Central memory CD8-positive, alpha-beta T cell (primary cell): ENCODE data around the gene ZNF292.

Experiments
- ATAC-seq: fragments of 150-1000 bp; cut with Tn5 transposase; replicated peaks from 2 replicates; pipeline ENCODE4 v1.10.0; 2022; ENCODE audit warnings: mild to moderate bottlenecking, moderate FRiP score, moderate number of reproducible peaks; ENCODE audit not compliant: poor library complexity, severe bottlenecking; ENCODE audit errors: extremely low read depth
- DNase-seq, 2 donors: peaks; one replicate each; pipeline ENCODE4 v3.0.0; 2021; ENCODE audit warnings: low spot score in 2 of 2
- H3K27ac Mint-ChIP-seq: one replicate; pipeline ENCODE4 v1.8.0; 2022; ENCODE audit warnings: low read depth, mild to moderate bottlenecking, moderate library complexity, mixed read lengths
- H3K27me3 Mint-ChIP-seq: one replicate; pipeline ENCODE4 v1.8.0; 2022; ENCODE audit warnings: mixed read lengths
- H3K36me3 Mint-ChIP-seq: one replicate; pipeline ENCODE4 v1.8.0; 2022; ENCODE audit warnings: mild to moderate bottlenecking, moderate library complexity, mixed read lengths; ENCODE audit not compliant: insufficient read depth
- H3K4me1 Mint-ChIP-seq: one replicate; pipeline ENCODE4 v1.8.0; 2022; ENCODE audit warnings: mixed read lengths
- H3K4me3 Mint-ChIP-seq: one replicate; pipeline ENCODE4 v1.8.0; 2022; ENCODE audit warnings: mild to moderate bottlenecking, moderate library complexity, mixed read lengths
- H3K9me3 Mint-ChIP-seq: one replicate; pipeline ENCODE4 v1.8.0; 2022; ENCODE audit warnings: mixed read lengths

Gene ZNF292

GRCh38 chr6:87199787-87200186, 44.4 kb downstream of the ZNF292 start:
- Mint-ChIP-seq H3K4me1 (peaks cover 60% of the 10 kb centered on the region), H3K9me3 (no peaks in the 10 kb centered on the region), H3K27me3 (no peaks in the 10 kb centered on the region), H3K4me3 (no peak overlapping the region), H3K36me3 (peaks cover 2% of the 10 kb centered on the region), H3K27ac (no peak overlapping the region)
- ATAC-seq (no peak), DNase-seq (no peak)

GRCh38 chr6:87200469-87201175, 45.3 kb downstream of the ZNF292 start:
- H3K27ac Mint-ChIP-seq: no peak overlapping the region
- ATAC-seq: no peak
- DNase-seq: no peak
- H3K9me3 Mint-ChIP-seq: no peaks in the 10 kb centered on the region
- no peaks in the 10 kb centered on the region for H3K27me3 Mint-ChIP-seq
- peaks cover 2% of the 10 kb centered on the region for H3K36me3 Mint-ChIP-seq
- no peak overlapping the region for H3K4me3 Mint-ChIP-seq
- peaks cover 68% of the 10 kb centered on the region for H3K4me1 Mint-ChIP-seq

GRCh38 chr6:87203448-87204023, 48.2 kb downstream of the ZNF292 start:
- peak overlapping the region; percentile 16 for H3K27ac Mint-ChIP-seq
- H3K9me3 Mint-ChIP-seq: no peaks in the 10 kb centered on the region
- H3K36me3 Mint-ChIP-seq: peaks cover 2% of the 10 kb centered on the region
- ATAC-seq (no peak), DNase-seq (no peak)
- H3K4me3 Mint-ChIP-seq: no peak overlapping the region
- peaks cover 82% of the 10 kb centered on the region for H3K4me1 Mint-ChIP-seq
- no peaks in the 10 kb centered on the region for H3K27me3 Mint-ChIP-seq

GRCh38 chr6:87209812-87210211, 54.4 kb downstream of the ZNF292 start:
- no peaks in the 10 kb centered on the region for H3K9me3 Mint-ChIP-seq
- no peak overlapping the region for H3K27ac Mint-ChIP-seq
- H3K27me3 Mint-ChIP-seq: no peaks in the 10 kb centered on the region
- H3K36me3 Mint-ChIP-seq: peaks cover 7% of the 10 kb centered on the region
- H3K4me1 Mint-ChIP-seq: peaks cover 85% of the 10 kb centered on the region
- H3K4me3 Mint-ChIP-seq: no peak overlapping the region
- no peak for DNase-seq
- ATAC-seq: no peak

- Mint-ChIP-seq H3K27me3 (no peaks in the 10 kb centered on the region), H3K4me3 (no peak overlapping the region), H3K27ac (no peak overlapping the region), H3K9me3 (no peaks in the 10 kb centered on the region), H3K4me1 (peaks cover 74% of the 10 kb centered on the region), H3K36me3 (peaks cover 7% of the 10 kb centered on the region)
- no peak for ATAC-seq
- no peak for DNase-seq
Observed at GRCh38 chr6:87210979-87211378, 55.6 kb downstream of the ZNF292 start.

GRCh38 chr6:87212596-87212995, 57.2 kb downstream of the ZNF292 start:
- no peak for ATAC-seq
- no peak for DNase-seq
- Mint-ChIP-seq H3K4me3 (no peak overlapping the region), H3K9me3 (no peaks in the 10 kb centered on the region), H3K36me3 (peaks cover 11% of the 10 kb centered on the region), H3K27ac (no peak overlapping the region), H3K4me1 (peaks cover 60% of the 10 kb centered on the region), H3K27me3 (no peaks in the 10 kb centered on the region)

GRCh38 chr6:87213364-87213763, 58.0 kb downstream of the ZNF292 start:
- Mint-ChIP-seq H3K36me3 (peaks cover 17% of the 10 kb centered on the region), H3K4me1 (peaks cover 53% of the 10 kb centered on the region), H3K9me3 (no peaks in the 10 kb centered on the region), H3K27ac (no peak overlapping the region), H3K4me3 (no peak overlapping the region), H3K27me3 (no peaks in the 10 kb centered on the region)
- ATAC-seq (no peak), DNase-seq (no peak)

- DNase-seq: no peak
- no peaks in the 10 kb centered on the region for H3K9me3 Mint-ChIP-seq
- H3K36me3 Mint-ChIP-seq: peaks cover 25% of the 10 kb centered on the region
- H3K4me3 Mint-ChIP-seq: no peak overlapping the region
- no peak overlapping the region for H3K27ac Mint-ChIP-seq
- peaks cover 41% of the 10 kb centered on the region for H3K4me1 Mint-ChIP-seq
- H3K27me3 Mint-ChIP-seq: no peaks in the 10 kb centered on the region
- no peak for ATAC-seq
Observed at GRCh38 chr6:87214831-87215230, 59.5 kb downstream of the ZNF292 start.

GRCh38 chr6:87220997-87221396, 65.6 kb downstream of the ZNF292 start:
- peaks cover 48% of the 10 kb centered on the region for H3K36me3 Mint-ChIP-seq
- no peak overlapping the region for H3K4me3 Mint-ChIP-seq
- no peaks in the 10 kb centered on the region for H3K27me3 Mint-ChIP-seq
- DNase-seq (no peak), ATAC-seq (no peak)
- H3K4me1 Mint-ChIP-seq: no peaks in the 10 kb centered on the region
- H3K27ac Mint-ChIP-seq: no peak overlapping the region
- no peaks in the 10 kb centered on the region for H3K9me3 Mint-ChIP-seq

- H3K4me1 Mint-ChIP-seq: no peaks in the 10 kb centered on the region
- no peaks in the 10 kb centered on the region for H3K27me3 Mint-ChIP-seq
- no peaks in the 10 kb centered on the region for H3K9me3 Mint-ChIP-seq
- no peak overlapping the region for H3K27ac Mint-ChIP-seq
- peaks cover 42% of the 10 kb centered on the region for H3K36me3 Mint-ChIP-seq
- H3K4me3 Mint-ChIP-seq: no peak overlapping the region
- DNase-seq (no peak), ATAC-seq (no peak)
Observed at GRCh38 chr6:87222676-87223075, 67.3 kb downstream of the ZNF292 start.

GRCh38 chr6:87224971-87225370, 69.6 kb downstream of the ZNF292 start:
- ATAC-seq (no peak), DNase-seq (no peak)
- no peaks in the 10 kb centered on the region for H3K27me3 Mint-ChIP-seq
- no peak overlapping the region for H3K27ac Mint-ChIP-seq
- H3K36me3 Mint-ChIP-seq: peaks cover 36% of the 10 kb centered on the region
- H3K4me1 Mint-ChIP-seq: no peaks in the 10 kb centered on the region
- no peak overlapping the region for H3K4me3 Mint-ChIP-seq
- H3K9me3 Mint-ChIP-seq: no peaks in the 10 kb centered on the region

GRCh38 chr6:87225511-87225910, 70.1 kb downstream of the ZNF292 start:
- no peak overlapping the region for H3K27ac Mint-ChIP-seq
- DNase-seq (no peak), ATAC-seq (no peak)
- no peaks in the 10 kb centered on the region for H3K9me3 Mint-ChIP-seq
- H3K4me3 Mint-ChIP-seq: no peak overlapping the region
- H3K36me3 Mint-ChIP-seq: peaks cover 38% of the 10 kb centered on the region
- H3K4me1 Mint-ChIP-seq: no peaks in the 10 kb centered on the region
- no peaks in the 10 kb centered on the region for H3K27me3 Mint-ChIP-seq

GRCh38 chr6:87225937-87226336, 70.6 kb downstream of the ZNF292 start:
- Mint-ChIP-seq H3K4me1 (no peaks in the 10 kb centered on the region), H3K36me3 (peaks cover 35% of the 10 kb centered on the region), H3K27me3 (no peaks in the 10 kb centered on the region), H3K27ac (no peak overlapping the region), H3K4me3 (no peak overlapping the region), H3K9me3 (no peaks in the 10 kb centered on the region)
- DNase-seq: no peak
- no peak for ATAC-seq
